NCI-H82 treated with DMSO at 0.1 percent for 48 hours (cell line): ENCODE results near the gene RALB.
"Not testable (repeated sequence)": the region's sequence is repeated elsewhere in the genome, so short reads cannot be mapped to it uniquely, and the experiment has no call there.

Experiments used
- DNase-seq: peaks from one replicate; lab custom pipeline; 2025; ENCODE audit not compliant: unreplicated experiment; lab: John Stamatoyannopoulos, UW

The RALB gene

GRCh38 chr2:120241684-120242083 lies 11.0 kb upstream of the RALB start:
- DNase-seq: no peak

GRCh38 chr2:120243211-120243610 lies 9.4 kb upstream of the RALB start:
- no peak for DNase-seq

- DNase-seq: no peak
Observed at GRCh38 chr2:120243875-120244553, 8.6 kb upstream of the RALB start.

- DNase-seq: no peak
Observed at GRCh38 chr2:120244656-120245519, 7.8 kb upstream of the RALB start.

GRCh38 chr2:120245520-120246332 lies 6.9 kb upstream of the RALB start:
- DNase-seq: peak; percentile 63

- peak; percentile 80 for DNase-seq
Observed at GRCh38 chr2:120246546-120247300, 5.9 kb upstream of the RALB start.

- DNase-seq: no peak
Observed at GRCh38 chr2:120247851-120248250, 4.8 kb upstream of the RALB start.

- no peak for DNase-seq
Observed at GRCh38 chr2:120250640-120251039, 2.0 kb upstream of the RALB start.

GRCh38 chr2:120251078-120251477 lies 1.6 kb upstream of the RALB start:
- no peak for DNase-seq

GRCh38 chr2:120251880-120252224 lies 800 bp upstream of the RALB start:
- no peak for DNase-seq

GRCh38 chr2:120253021-120253882 lies 600 bp downstream of the RALB start:
- DNase-seq: no peak

- DNase-seq: no peak
Observed at GRCh38 chr2:120254178-120254577, 1.5 kb downstream of the RALB start.

- DNase-seq: no peak
Observed at GRCh38 chr2:120255071-120255470, 2.4 kb downstream of the RALB start.

- no peak for DNase-seq
Observed at GRCh38 chr2:120255986-120256650, 3.5 kb downstream of the RALB start.

GRCh38 chr2:120256651-120257000 lies 4.0 kb downstream of the RALB start:
- DNase-seq: no peak

GRCh38 chr2:120257522-120257921 lies 4.9 kb downstream of the RALB start:
- no peak for DNase-seq

GRCh38 chr2:120258196-120258595 lies 5.5 kb downstream of the RALB start:
- DNase-seq: no peak

- DNase-seq: not testable (repeated sequence)
Observed at GRCh38 chr2:120259939-120260338, 7.3 kb downstream of the RALB start.

GRCh38 chr2:120260736-120261135 lies 8.1 kb downstream of the RALB start:
- no peak for DNase-seq
